SK-N-SH treated with all-trans-retinoic acid at 6 μM for 48 hours (cell line): Measurements from ENCODE around the gene HOXC9.

Source experiments
- ARNTL ChIP-seq: fragments of 450-650 bp; formaldehyde crosslinking; IDR thresholded peaks from 2 replicates; pipeline ENCODE4 v1.5.0; 2020; ENCODE audit warnings: low read depth, mild to moderate bottlenecking, moderate library complexity, borderline replicate concordance
- GLIS3 ChIP-seq: fragments of 250-450 bp; sonication (Bioruptor Pico); IDR thresholded peaks from 2 replicates; pipeline ENCODE4 v1.5.0; 2020; ENCODE audit warnings: mild to moderate bottlenecking, moderate library complexity
- RARB ChIP-seq: fragments of 250-450 bp; sonication (Bioruptor Pico); IDR thresholded peaks from 2 replicates; pipeline ENCODE4 v1.8.0; 2021; ENCODE audit warnings: mild to moderate bottlenecking, moderate library complexity
- ZC3H10 ChIP-seq: fragments of 250-450 bp; sonication (Bioruptor Pico); IDR thresholded peaks from 2 replicates; pipeline ENCODE4 v1.5.1; 2021; ENCODE audit warnings: mild to moderate bottlenecking, moderate library complexity
- ZNF70 ChIP-seq: fragments of 450-650 bp; formaldehyde crosslinking; IDR thresholded peaks from 2 replicates; pipeline ENCODE4 v1.5.0; 2020; ENCODE audit warnings: mild to moderate bottlenecking, moderate library complexity
- ZNF8 ChIP-seq: fragments of 450-650 bp; formaldehyde crosslinking; IDR thresholded peaks from 2 replicates; pipeline ENCODE4 v1.5.0; 2020; ENCODE audit warnings: mild to moderate bottlenecking, moderate library complexity
- TF ChIP-seq, protein P1 (sequence below): fragments of 250-450 bp; sonication (Bioruptor Pico); IDR thresholded peaks from 2 replicates; pipeline ENCODE4 v1.8.0; 2021; ENCODE audit warnings: low read depth, mild to moderate bottlenecking, moderate library complexity, borderline replicate concordance

DNA sequence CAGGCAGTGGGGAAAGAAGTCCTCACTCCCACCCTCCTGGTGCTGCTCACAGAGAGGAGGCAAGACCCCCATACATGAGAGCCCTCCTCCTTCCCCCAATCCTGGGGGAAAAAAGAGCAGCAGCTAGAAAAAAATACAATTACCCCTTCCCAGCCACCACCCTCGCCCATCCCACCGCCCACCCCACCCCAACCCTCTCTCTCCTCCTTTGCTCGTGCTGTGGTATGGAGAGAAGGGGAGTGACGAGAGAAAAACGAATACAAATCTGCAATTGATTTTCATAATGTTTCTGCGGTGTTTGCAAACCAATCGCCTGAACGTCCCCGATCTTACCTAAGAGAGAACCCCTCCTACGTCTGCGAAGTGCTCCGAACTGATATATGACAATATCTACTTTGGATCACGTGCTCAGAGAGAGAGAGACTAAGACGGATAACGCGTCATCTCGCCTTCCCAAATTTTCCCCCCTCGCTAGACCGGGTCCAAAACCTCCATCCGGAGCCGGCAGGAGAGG, 27.2 kb upstream of the HOXC9 start, which contains the start of gene HOXC11:
- TF ChIP-seq RARB (no peak), ZC3H10 (CRISPR knock-in tag) (no peak), ARNTL (no peak), ZNF70 (no peak), GLIS3 (CRISPR knock-in tag) (no peak), ZNF8 (CRISPR knock-in tag) (no peak)
- TF ChIP-seq, protein P1, sequence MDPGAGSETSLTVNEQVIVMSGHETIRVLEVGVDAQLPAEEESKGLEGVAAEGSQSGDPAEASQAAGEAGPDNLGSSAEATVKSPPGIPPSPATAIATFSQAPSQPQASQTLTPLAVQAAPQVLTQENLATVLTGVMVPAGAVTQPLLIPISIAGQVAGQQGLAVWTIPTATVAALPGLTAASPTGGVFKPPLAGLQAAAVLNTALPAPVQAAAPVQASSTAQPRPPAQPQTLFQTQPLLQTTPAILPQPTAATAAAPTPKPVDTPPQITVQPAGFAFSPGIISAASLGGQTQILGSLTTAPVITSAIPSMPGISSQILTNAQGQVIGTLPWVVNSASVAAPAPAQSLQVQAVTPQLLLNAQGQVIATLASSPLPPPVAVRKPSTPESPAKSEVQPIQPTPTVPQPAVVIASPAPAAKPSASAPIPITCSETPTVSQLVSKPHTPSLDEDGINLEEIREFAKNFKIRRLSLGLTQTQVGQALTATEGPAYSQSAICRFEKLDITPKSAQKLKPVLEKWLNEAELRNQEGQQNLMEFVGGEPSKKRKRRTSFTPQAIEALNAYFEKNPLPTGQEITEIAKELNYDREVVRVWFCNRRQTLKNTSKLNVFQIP: no peak
